Hepatocyte (in vitro differentiated cells): ENCODE data around the gene SEPTIN8. TPM values are rescaled to one million over a fixed set of nuclear protein-coding genes. Genes with fewer than 3 reads are reported as not detected.

Experiments used
- DNase-seq: peaks from one replicate; pipeline ENCODE4 v3.0.0-alpha.2; 2016; ENCODE audit warnings: low spot score
- H2AFZ ChIP-seq: fragments of 200-600 bp; sonication (generic); 2 replicates; pipeline ENCODE4 v1.6.0; 2016; ENCODE audit warnings: antibody characterized with exemption, mild to moderate bottlenecking
- H3K27ac ChIP-seq: fragments of 200-600 bp; sonication (generic); 2 replicates; pipeline ENCODE4 v1.5.1; 2016; ENCODE audit warnings: mild to moderate bottlenecking
- H3K27me3 ChIP-seq: fragments of 200-600 bp; sonication (generic); 2 replicates; pipeline ENCODE4 v1.6.1; 2016
- H3K36me3 ChIP-seq: fragments of 200-600 bp; sonication (generic); replicated peaks from 2 replicates; pipeline ENCODE4 v1.5.1; 2016; ENCODE audit warnings: low read depth; ENCODE audit not compliant: insufficient read depth
- H3K4me1 ChIP-seq: fragments of 200-600 bp; sonication (generic); 2 replicates; pipeline ENCODE4 v1.5.1; 2016; ENCODE audit warnings: mild to moderate bottlenecking, moderate library complexity; ENCODE audit not compliant: insufficient read depth
- H3K4me2 ChIP-seq: fragments of 200-600 bp; sonication (generic); 2 replicates; pipeline ENCODE4 v1.6.0; 2016
- H3K4me3 ChIP-seq: fragments of 200-600 bp; sonication (generic); 2 replicates; pipeline ENCODE4 v1.5.1; 2016; ENCODE audit warnings: mild to moderate bottlenecking
- H3K79me2 ChIP-seq: fragments of 200-600 bp; sonication (generic); 2 replicates; pipeline ENCODE4 v1.6.0; 2017; ENCODE audit warnings: mild to moderate bottlenecking
- H3K9me2 ChIP-seq: fragments of 200-600 bp; sonication (generic); replicated peaks from 2 replicates; pipeline ENCODE4 v1.6.0; 2017; ENCODE audit warnings: mild to moderate bottlenecking; ENCODE audit not compliant: insufficient read depth
- H3K9me3 ChIP-seq: fragments of 200-600 bp; sonication (generic); 2 replicates; pipeline ENCODE4 v1.5.1; 2016; ENCODE audit warnings: low read depth, mild to moderate bottlenecking
- H4K20me1 ChIP-seq: fragments of 200-600 bp; sonication (generic); 2 replicates; pipeline ENCODE4 v1.6.0; 2016; ENCODE audit warnings: mild to moderate bottlenecking; ENCODE audit not compliant: insufficient read depth, poor library complexity, severe bottlenecking
- CTCF ChIP-seq: fragments of 200-600 bp; sonication (generic); IDR thresholded peaks from 2 replicates; pipeline ENCODE4 v1.5.1; 2016; ENCODE audit warnings: antibody characterized with exemption, mild to moderate bottlenecking; ENCODE audit not compliant: poor library complexity
- EZH2 ChIP-seq: fragments of 200-600 bp; sonication (generic); IDR thresholded peaks from 2 replicates; pipeline ENCODE4 v1.6.1; 2016; ENCODE audit warnings: antibody characterized with exemption, mild to moderate bottlenecking, borderline replicate concordance
- EZH2phosphoT487 ChIP-seq: fragments of 200-600 bp; sonication (generic); IDR thresholded peaks from one replicate; pipeline ENCODE4 v1.6.1; 2018; ENCODE audit warnings: antibody characterized with exemption, mild to moderate bottlenecking, low read depth, moderate library complexity; ENCODE audit not compliant: unreplicated experiment, severe bottlenecking
- WGBS: methylation state at CpG from one replicate; pipeline ENCODE4 v1.1.6; 2016; ENCODE audit warnings: low lambda C conversion rate; ENCODE audit errors: missing lambda C conversion rate; 5-methylcytosine and 5-hydroxymethylcytosine counted together
- polyA plus RNA-seq: library from polyadenylated mRNA; unstranded; fragments of >200 nt; fragmentation: Nextera tagmentation; extraction: Ambion mirVana; gene quantifications from 2 replicates; pipeline ENCODE4 v1.2.1, GENCODE V29; 2016
- total RNA-seq: library from RNA; depleted of rRNA; stranded (reverse); fragments of >200 nt; gene quantifications from 2 replicates; pipeline ENCODE4 v1.2.3, GENCODE V29; 2014

SEPTIN8 gene
- total and polyA plus RNA-seq, 2 experiments from 2014 or later, result 18.7 to 41.9 TPM

- no peaks in the 10 kb centered on the region for H3K9me2 ChIP-seq
- no peaks in the 10 kb centered on the region for H3K9me3 ChIP-seq
- no peaks in the 10 kb centered on the region for H3K27me3 ChIP-seq
- no peak overlapping the region for H3K27ac ChIP-seq
- no peak overlapping the region for H3K4me3 ChIP-seq
- no peaks in the 10 kb centered on the region for H4K20me1 ChIP-seq
- no peak overlapping the region for H3K4me2 ChIP-seq
- no peak overlapping the region for H2AFZ ChIP-seq
- WGBS, result 65% methylated on average over 2 of the region's 2 CpGs
- TF ChIP-seq EZH2phosphoT487 (no peak), CTCF (no peak), EZH2 (no peak)
- no peak for DNase-seq
- no peaks in the 10 kb centered on the region for H3K4me1 ChIP-seq
- no peaks in the 10 kb centered on the region for H3K36me3 ChIP-seq
- H3K79me2 ChIP-seq, result no peaks in the 10 kb centered on the region
Observed at GRCh38 chr5:132797651-132798050, 20.6 kb upstream of the SEPTIN8 start.

GRCh38 chr5:132791026-132791425 is 14.0 kb upstream of the SEPTIN8 start:
- no peak overlapping the region for H2AFZ ChIP-seq
- H3K4me1 ChIP-seq, result no peaks in the 10 kb centered on the region
- H3K36me3 ChIP-seq, result no peaks in the 10 kb centered on the region
- H4K20me1 ChIP-seq, result no peaks in the 10 kb centered on the region
- H3K4me2 ChIP-seq, result no peak overlapping the region
- H3K9me3 ChIP-seq, result no peaks in the 10 kb centered on the region
- WGBS, result 93% methylated on average over 3 of the region's 3 CpGs
- H3K27ac ChIP-seq, result no peak overlapping the region
- no peaks in the 10 kb centered on the region for H3K9me2 ChIP-seq
- no peak for DNase-seq
- H3K4me3 ChIP-seq, result no peak overlapping the region
- no peaks in the 10 kb centered on the region for H3K27me3 ChIP-seq
- no peaks in the 10 kb centered on the region for H3K79me2 ChIP-seq
- TF ChIP-seq EZH2 (no peak), CTCF (no peak), EZH2phosphoT487 (no peak)

- Histone ChIP-seq H3K4me1 (no peaks in the 10 kb centered on the region), H3K9me2 (no peaks in the 10 kb centered on the region), H3K36me3 (no peaks in the 10 kb centered on the region), H3K27me3 (no peaks in the 10 kb centered on the region), H3K27ac (no peak overlapping the region), H4K20me1 (no peaks in the 10 kb centered on the region), H3K9me3 (no peaks in the 10 kb centered on the region), H3K4me2 (no peak overlapping the region), H2AFZ (no peak overlapping the region), H3K79me2 (no peaks in the 10 kb centered on the region), H3K4me3 (no peak overlapping the region)
- TF ChIP-seq EZH2phosphoT487, result no peak
- no peak for TF ChIP-seq CTCF
- no peak for TF ChIP-seq EZH2
- 65% methylated on average over 2 of the region's 2 CpGs for WGBS
- no peak for DNase-seq
Observed at GRCh38 chr5:132790201-132790865, 13.3 kb upstream of the SEPTIN8 start.
